K562 (cell line): Measurements from ENCODE around the gene COG4. TPM values are rescaled to one million over a fixed set of nuclear protein-coding genes. Genes with fewer than 3 reads are reported as not detected.
A peak's percentile ranks its signal among the peaks of the same experiment; 100 is the strongest.

Experiments
- BCOR ChIP-seq: fragments of 450-650 bp; IDR thresholded peaks from 2 replicates; pipeline ENCODE4 v1.6.1; 2016
- ETS2 ChIP-seq: IDR thresholded peaks from 2 replicates; pipeline ENCODE4 v1.6.1; 2016; ENCODE audit warnings: borderline replicate concordance, missing genetic modification characterization, mild to moderate bottlenecking, moderate library complexity, missing compliant biosample characterization; ENCODE audit not compliant: poor library complexity, severe bottlenecking
- FOXA1 ChIP-seq: fragments of 450-650 bp; IDR thresholded peaks from 2 replicates; pipeline ENCODE4 v1.6.1; 2016; ENCODE audit warnings: mild to moderate bottlenecking, borderline replicate concordance
- MXD1 ChIP-seq: fragments of 250-450 bp; sonication (Bioruptor Pico); IDR thresholded peaks from 2 replicates; pipeline ENCODE4 v1.8.0; 2021; ENCODE audit warnings: borderline replicate concordance, mild to moderate bottlenecking, moderate library complexity; ENCODE audit not compliant: poor library complexity, severe bottlenecking
- PHF21A ChIP-seq: fragments of 450-650 bp; IDR thresholded peaks from 2 replicates; pipeline ENCODE4 v1.6.1; 2017; ENCODE audit warnings: low read depth, borderline replicate concordance
- POLR3G ChIP-seq: IDR thresholded peaks from 2 replicates; pipeline ENCODE4 v1.6.1; 2011; ENCODE audit not compliant: insufficient read length, insufficient replicate concordance; ENCODE audit errors: extremely low read depth
- SAP30 ChIP-seq: fragments of 200-600 bp; sonication (generic); IDR thresholded peaks from 2 replicates; pipeline ENCODE4 v1.6.1; 2012; ENCODE audit warnings: borderline replicate concordance, low read depth, mild to moderate bottlenecking, moderate library complexity, low read length, control low read depth, inconsistent platforms; ENCODE audit not compliant: insufficient read depth, poor library complexity, severe bottlenecking
- SETDB1 ChIP-seq: IDR thresholded peaks from one replicate; pipeline ENCODE4 v1.6.1; 2012; ENCODE audit warnings: low read length, control low read depth, inconsistent platforms
- TCF3 ChIP-seq: sonication (generic); formaldehyde crosslinking; IDR thresholded peaks from 2 replicates; pipeline ENCODE4 v1.4.0; 2020; ENCODE audit warnings: mild to moderate bottlenecking, missing genetic modification reagents
- THAP12 ChIP-seq: fragments of 250-450 bp; sonication (Bioruptor Pico); IDR thresholded peaks from 2 replicates; pipeline ENCODE4 v1.9.0; 2021; ENCODE audit warnings: mild to moderate bottlenecking, inconsistent platforms
- THAP7 ChIP-seq: fragments of 250-450 bp; sonication (Bioruptor Pico); IDR thresholded peaks from 2 replicates; pipeline ENCODE4 v1.5.0; 2021
- UBTF ChIP-seq, 2 experiments: IDR thresholded peaks; 2 replicates each; pipeline ENCODE4 v1.6.1; 2012; ENCODE audit warnings: improper control_type of control experiment in 2 of 2, low read depth in 2 of 2, low read length in 2 of 2, borderline replicate concordance in 1 of 2
- VEZF1 ChIP-seq: fragments of 200-800 bp; sonication (Bioruptor generic); IDR thresholded peaks from 2 replicates; pipeline ENCODE4 v1.6.1; 2017; ENCODE audit warnings: missing genetic modification characterization, missing compliant biosample characterization
- YBX1 ChIP-seq: fragments of 450-650 bp; IDR thresholded peaks from 2 replicates; pipeline ENCODE4 v1.7.1; 2016; ENCODE audit warnings: mild to moderate bottlenecking
- ZEB2 ChIP-seq: fragments of 450-650 bp; IDR thresholded peaks from 2 replicates; pipeline ENCODE4 v1.6.1; 2016
- ZKSCAN3 ChIP-seq: fragments of 250-450 bp; sonication (Bioruptor Pico); IDR thresholded peaks from 2 replicates; pipeline ENCODE4 v1.4.0; 2020
- ZNF12 ChIP-seq: sonication (generic); formaldehyde crosslinking; IDR thresholded peaks from 2 replicates; pipeline ENCODE4 v1.4.0; 2020; ENCODE audit warnings: mild to moderate bottlenecking, missing genetic modification reagents
- ZNF263 ChIP-seq: sonication (generic); formaldehyde crosslinking; IDR thresholded peaks from 2 replicates; pipeline ENCODE4 v1.8.0; 2022; ENCODE audit warnings: mild to moderate bottlenecking, missing genetic modification reagents, borderline replicate concordance
- polyA plus RNA-seq, 8 experiments: library from polyadenylated mRNA; depleted of rRNA in 4 of 8; stranded (reverse) in 5 of 8; unstranded in 3 of 8; fragments of >200 nt; fragmentation: Nextera tagmentation in 2 of 8; fragmentation: Illumina TruSeq in 1 of 8; extraction: Ambion mirVana in 2 of 8; extraction: Trizol in 1 of 8; gene quantifications; 2 replicates each; pipeline versions ENCODE4 v1.2.1 to v1.2.3, GENCODE V29; 2011 to 2014; ENCODE audit warnings: inconsistent platforms in 1 of 8, missing spikeins in 1 of 8
- total RNA-seq, 7 experiments: library from RNA; depleted of rRNA in 6 of 7; stranded (reverse); fragments of >200 nt in 6 of 7; fragmentation: Illumina TruSeq in 2 of 7; extraction: Trizol in 2 of 7; gene quantifications; 2 replicates each; pipeline versions ENCODE4 v1.2.1 to v1.2.3, GENCODE V29; 2011 to 2021; ENCODE audit warnings: low replicate concordance in 1 of 7

COG4 gene
- total and polyA plus RNA-seq, 9 of the 15 experiments (the other 6 are each of a cell fraction or from before 2014, with no cell fraction given), result 13.7 to 73.9 (median 44.2) TPM

GRCh38 chr16:70437582-70438557 is 85.5 kb downstream of the COG4 start (continued):
- TF ChIP-seq SAP30 (peak; percentile 27), POLR3G (no peak), ZKSCAN3 (CRISPR knock-in tag) (no peak), PHF21A (no peak), FOXA1 (no peak), ZEB2 (no peak), VEZF1 (CRISPR knock-in tag) (peak; percentile 56; the same call in 1 of the 2 replicates), SETDB1 (no peak), YBX1 (no peak), UBTF (IDR thresholded peaks at IDR 0.05; ENCODE audit: borderline replicate concordance in 1 of 2, low read depth in 2 of 2, low read length in 2 of 2) (0 out of 4 replicates have a peak, but pooled peaks have one; percentile 18 to 44), BCOR (peak; percentile 97), MXD1 (CRISPR knock-in tag) (no peak), THAP7 (CRISPR knock-in tag) (0 out of 2 replicates have a peak, but pooled peaks have one; percentile 9), ETS2 (tag) (no peak), TCF3 (no peak), ZNF12 (CRISPR knock-in tag) (0 out of 2 replicates have a peak, but pooled peaks have one; percentile 3), ZNF263 (CRISPR knock-in tag) (no peak), THAP12 (no peak)
